GM19240 (cell line): ENCODE measurements around the gene MRPL37.

Experiments
- DNase-seq: peaks from one replicate; pipeline ENCODE4 v3.0.0; 2011; ENCODE audit warnings: low spot score; ENCODE audit not compliant: insufficient read length

Gene MRPL37

GRCh38 chr1:54263601-54264226, 63.7 kb downstream of the MRPL37 start:
- DNase-seq = no peak

- DNase-seq = no peak
These were observed 65.2 kb downstream of the MRPL37 start for GRCh38 chr1:54265126-54265525.

- DNase-seq = no peak
These were observed 65.7 kb downstream of the MRPL37 start for GRCh38 chr1:54265659-54266058.

- DNase-seq = no peak
These were observed 66.2 kb downstream of the MRPL37 start for GRCh38 chr1:54266195-54266594.

GRCh38 chr1:54266908-54267307, 66.9 kb downstream of the MRPL37 start:
- no peak for DNase-seq
